Small intestine (tissue), 7 donors: Measurements from ENCODE around the gene LAIR2. TPM values are rescaled to one million over a fixed set of nuclear protein-coding genes. Genes with fewer than 3 reads are reported as not detected.

Experiments used
- DNase-seq, 2 donors: peaks; one replicate each; pipeline versions ENCODE4 v3.0.0 to v3.0.0-alpha.2; 2013
- FAIRE-seq: peaks from 2 replicates; lab custom pipeline; 2012; peaks lifted over from hg19 to GRCh38; lab: Jason Lieb, UNC
- H3K27ac ChIP-seq, 3 donors: one replicate each; pipeline ENCODE4 v1.5.1; 2013; ENCODE audit warnings: low read length in 2 of 3, mild to moderate bottlenecking in 2 of 3, control low read depth in 1 of 3, inconsistent platforms in 1 of 3, low read depth in 1 of 3, moderate library complexity in 1 of 3
- H3K27me3 ChIP-seq, 3 donors: one replicate each; pipeline ENCODE4 v1.6.1; 2013; ENCODE audit warnings: low read length in 3 of 3, inconsistent platforms in 1 of 3; ENCODE audit not compliant: control insufficient read depth in 3 of 3, insufficient read depth in 3 of 3
- H3K36me3 ChIP-seq, 3 donors: one replicate each; pipeline ENCODE4 v1.6.1; 2013; ENCODE audit warnings: low read length in 3 of 3, inconsistent platforms in 1 of 3, low read depth in 1 of 3, mild to moderate bottlenecking in 1 of 3, moderate library complexity in 1 of 3; ENCODE audit not compliant: control insufficient read depth in 3 of 3, insufficient read depth in 2 of 3
- H3K4me1 ChIP-seq, 3 donors: one replicate each; pipeline ENCODE4 v1.6.1; 2013; ENCODE audit warnings: low read length in 2 of 3, inconsistent platforms in 1 of 3, low read depth in 1 of 3, mild to moderate bottlenecking in 1 of 3, moderate library complexity in 1 of 3; ENCODE audit not compliant: control insufficient read depth in 3 of 3, insufficient read depth in 2 of 3
- H3K4me3 ChIP-seq, 3 donors: one replicate each; pipeline ENCODE4 v1.5.1; 2013; ENCODE audit warnings: low read length in 3 of 3, control low read depth in 1 of 3, inconsistent platforms in 1 of 3, low read depth in 1 of 3, mild to moderate bottlenecking in 1 of 3, moderate library complexity in 1 of 3
- H3K9me3 ChIP-seq, 2 donors: one replicate each; pipeline ENCODE4 v1.6.1; 2013; ENCODE audit warnings: low read depth in 1 of 2, low read length in 1 of 2; ENCODE audit not compliant: control insufficient read depth in 2 of 2, insufficient read depth in 1 of 2
- WGBS, 3 donors: extraction: QIAGEN DNeasy Blood & Tissue Kit; methylation state at CpG; one replicate each; pipeline ENCODE4 v1.1.7; 2013; 5-methylcytosine and 5-hydroxymethylcytosine counted together
- polyA plus RNA-seq, 4 donors: library from polyadenylated mRNA; stranded (reverse) in 3 of 4; unstranded in 1 of 4; fragments of 200-250 nt in 3 of 4; fragments of 120-200 nt in 1 of 4; gene quantifications; one replicate each; pipeline versions ENCODE4 v1.2.1 to v1.2.3, GENCODE V29; 2013
- donor health status: healthy with polysubstance abuse.
- donor health status: control.
- donor health status: control.
- donor health status: Bipolar disorder and iron deficiency.
- donor health status: healthy.

Gene LAIR2
- polyA plus RNA-seq, 4 donors, result 0.09 to 0.33 TPM; not detected in 2

DNA sequence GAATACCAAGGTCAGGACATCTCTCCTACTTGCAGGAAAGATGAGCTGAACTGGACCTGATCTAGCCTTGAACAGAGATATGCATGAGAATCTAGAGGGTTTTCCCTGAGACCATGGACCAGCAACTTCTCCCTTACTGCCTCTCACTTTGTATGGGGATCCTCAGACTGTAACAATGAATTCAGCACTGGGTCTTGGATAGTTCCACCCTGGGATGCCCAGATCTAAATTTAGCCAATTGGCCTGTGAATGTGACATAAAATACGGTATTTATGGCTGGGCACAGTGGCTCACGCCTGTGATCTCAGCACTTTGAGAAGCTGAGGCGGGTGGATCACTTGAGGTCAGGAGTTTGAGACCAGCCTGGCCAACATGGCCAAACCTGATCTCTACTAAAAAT is 55.7 kb downstream of the LAIR2 start:
- no peaks in the 10 kb centered on the region for H3K4me1 ChIP-seq
- WGBS, 3 donors, result 39 to 60% (median 54%) methylated on average over 3 of the region's 3 CpGs
- H3K36me3 ChIP-seq, result no peaks in the 10 kb centered on the region
- no peak for FAIRE-seq
- H3K27ac ChIP-seq, result no peak overlapping the region
- no peak overlapping the region for H3K4me3 ChIP-seq
- no peaks in the 10 kb centered on the region for H3K27me3 ChIP-seq
- DNase-seq, result no peak
- no peaks in the 10 kb centered on the region for H3K9me3 ChIP-seq

Other genes starting within 250 kb of the LAIR2 start
- gene LILRB5, start 245.6 kb upstream of the LAIR2 start, polyA plus RNA-seq, result 1 to 10 TPM; 1.1 to 6.9 (median 4.4) TPM
- 1 to 10 TPM in 2 of 4 donors, under 1 TPM in 2; 0.22 to 4.7 (median 1.7) TPM for gene LILRB2, start 221.7 kb upstream of the LAIR2 start, polyA plus RNA-seq
- 1 to 10 TPM; 1.6 to 8.2 (median 2.2) TPM for gene LILRA5, start 189.7 kb upstream of the LAIR2 start, polyA plus RNA-seq
- under 1 TPM in 2 of 4 donors, not detected in 2; 0.19 to 0.22 TPM for gene LILRA4, start 163.7 kb upstream of the LAIR2 start, polyA plus RNA-seq
- gene LAIR1, start 137.9 kb upstream of the LAIR2 start, polyA plus RNA-seq, result 10 to 100 TPM in 1 of 4 donors, 1 to 10 TPM in 3; 2.2 to 10.9 (median 8.9) TPM
- 10 to 100 TPM in 1 of 4 donors, 1 to 10 TPM in 1, not detected in 2; 1.5 to 10.1 TPM for gene TTYH1, start 87.4 kb upstream of the LAIR2 start, polyA plus RNA-seq
- gene LENG8, start 53.6 kb upstream of the LAIR2 start, polyA plus RNA-seq, result 100 to 1,000 TPM in 1 of 4 donors, 10 to 100 TPM in 3; 51.6 to 214 (median 87.2) TPM
- gene LENG9, start 39.1 kb upstream of the LAIR2 start, polyA plus RNA-seq, result 10 to 100 TPM in 2 of 4 donors, 1 to 10 TPM in 2; 8.7 to 14.1 (median 10.5) TPM
- gene CDC42EP5, start 29.5 kb upstream of the LAIR2 start, polyA plus RNA-seq, result 100 to 1,000 TPM; 131 to 215 (median 163) TPM
- 1 to 10 TPM in 2 of 4 donors, under 1 TPM in 1, not detected in 1; 0.34 to 1.1 (median 1.1) TPM for gene LILRA2, start 71.0 kb downstream of the LAIR2 start, polyA plus RNA-seq
- under 1 TPM; 0.22 to 0.61 (median 0.42) TPM for gene LILRA1, start 90.8 kb downstream of the LAIR2 start, polyA plus RNA-seq
- 1 to 10 TPM in 2 of 4 donors, under 1 TPM in 2; 0.45 to 3.5 (median 1.8) TPM for gene LILRB1, start 127.7 kb downstream of the LAIR2 start, polyA plus RNA-seq
- 1 to 10 TPM; 1.1 to 4.6 (median 2.9) TPM for gene LILRB4, start 160.2 kb downstream of the LAIR2 start, polyA plus RNA-seq
- gene KIR3DL3, start 221.6 kb downstream of the LAIR2 start, polyA plus RNA-seq, result not detected
- under 1 TPM in 1 of 4 donors, not detected in 3; 0.06 TPM for gene KIR2DL3, start 235.7 kb downstream of the LAIR2 start, polyA plus RNA-seq